ENCODE measurements around the gene MGAT3.
"Not testable (repeated sequence)": the region's sequence is repeated elsewhere in the genome, so short reads cannot be mapped to it uniquely, and the experiment has no call there.

MGAT3 gene

DNA sequence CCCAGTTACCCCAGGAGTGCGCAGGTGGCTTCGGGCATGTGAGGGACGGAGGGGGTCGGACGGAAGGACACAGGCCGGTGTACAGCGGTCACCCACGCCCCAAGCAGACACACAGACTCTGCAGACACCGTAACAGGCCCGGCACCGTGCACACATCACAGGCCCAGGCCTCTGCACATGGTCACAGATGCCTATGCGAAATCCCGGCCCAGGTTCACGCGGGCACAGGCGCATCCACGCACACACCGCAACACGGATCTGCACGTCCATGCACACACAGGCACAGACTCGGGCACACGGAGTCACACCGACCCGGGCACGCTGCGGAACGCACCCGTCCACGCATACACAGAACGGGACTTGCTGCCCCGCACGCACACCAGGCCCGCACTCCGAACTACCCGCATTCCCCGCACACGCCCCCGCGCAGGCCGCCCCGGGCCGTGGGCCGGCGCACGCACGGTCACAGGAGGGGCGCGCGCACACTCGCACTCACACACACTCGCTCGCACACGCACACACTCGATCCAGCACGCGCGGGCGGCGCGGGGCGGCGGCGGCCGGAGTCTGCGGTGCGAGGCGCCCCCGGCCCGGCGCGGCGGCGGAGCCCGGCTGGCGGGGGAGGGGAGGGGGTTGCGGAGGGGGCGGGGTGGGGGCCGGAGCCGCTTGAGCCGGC, at the start of gene MGAT3:
Gene MGAT3 (plus strand): TSS at position 491 of the 676 bp plus-strand sequence. CDS start 30,336 bp downstream, outside the sequence.
- Histone ChIP-seq H3K4me1 (ENCODE audit: insufficient read depth, low read length) (peaks cover 17% of the 10 kb centered on the region; the same call in 1 of the 2 replicates), H3K36me3 (ENCODE audit: insufficient read depth, low read length) (no peaks in the 10 kb centered on the region), H3K9me3 (ENCODE audit: control insufficient read depth, insufficient read depth, low read length) (no peaks in the 10 kb centered on the region), H3K9ac (ENCODE audit: low read depth, low read length) (peak within 1 kb of the TSS; percentile 63; the same call in 1 of the 2 replicates)

DNA sequence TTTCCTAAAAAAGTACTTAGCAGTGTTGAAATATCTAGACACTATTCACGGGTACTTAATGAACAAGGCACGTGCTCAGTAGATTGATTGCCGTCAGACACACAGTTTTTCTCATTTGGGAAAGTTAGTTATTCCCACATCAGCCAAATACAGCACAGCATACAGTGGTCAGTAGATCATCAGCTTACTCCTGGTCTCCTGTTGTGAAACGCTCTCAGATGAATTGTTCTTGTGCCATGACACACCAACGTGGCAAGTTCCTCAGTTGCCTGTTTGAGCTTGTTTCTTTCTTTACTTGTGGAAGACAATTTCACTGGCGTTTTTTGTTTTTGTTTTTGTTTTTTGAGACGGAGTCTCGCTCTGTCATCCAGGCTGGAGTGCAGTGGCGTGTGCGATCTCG, 48.6 kb upstream of the MGAT3 start:
- Histone ChIP-seq H3K9ac (ENCODE audit: low read depth, low read length) (no peak overlapping the region), H3K4me1 (ENCODE audit: insufficient read depth, low read length) (no peaks in the 10 kb centered on the region), H3K9me3 (ENCODE audit: control insufficient read depth, insufficient read depth, low read length) (no peaks in the 10 kb centered on the region), H3K36me3 (ENCODE audit: insufficient read depth, low read length) (no peaks in the 10 kb centered on the region)

DNA sequence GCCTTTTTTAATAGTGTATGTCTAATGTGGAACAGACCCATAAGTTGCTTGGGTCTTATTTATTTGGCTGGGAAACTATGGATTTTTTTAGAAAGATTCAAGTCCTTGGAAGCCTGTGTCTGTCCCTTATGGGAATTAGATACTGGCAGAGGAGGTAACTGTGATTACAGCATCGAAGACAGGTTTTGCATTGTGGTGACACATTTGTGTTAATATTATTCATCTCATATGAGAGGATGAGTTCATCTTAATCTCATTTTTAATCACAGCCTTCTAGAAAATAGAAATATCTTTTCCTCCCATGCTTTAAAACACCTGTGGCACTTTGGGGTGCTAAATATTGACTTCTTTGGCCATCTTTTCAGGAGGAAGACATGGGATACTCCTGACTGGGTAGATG, 48.0 kb upstream of the MGAT3 start:
- no peaks in the 10 kb centered on the region for H3K36me3 ChIP-seq (ENCODE audit: insufficient read depth, low read length)
- no peaks in the 10 kb centered on the region for H3K4me1 ChIP-seq (ENCODE audit: insufficient read depth, low read length)
- H3K9ac ChIP-seq (ENCODE audit: low read depth, low read length): no peak overlapping the region
- no peaks in the 10 kb centered on the region for H3K9me3 ChIP-seq (ENCODE audit: control insufficient read depth, insufficient read depth, low read length)

- Histone ChIP-seq H3K4me1 (ENCODE audit: insufficient read depth, low read length) (no peaks in the 10 kb centered on the region), H3K9ac (ENCODE audit: low read depth, low read length) (no peak overlapping the region)
These were observed 47.2 kb upstream of the MGAT3 start for GRCh38 chr22:39409516-39410029.

DNA sequence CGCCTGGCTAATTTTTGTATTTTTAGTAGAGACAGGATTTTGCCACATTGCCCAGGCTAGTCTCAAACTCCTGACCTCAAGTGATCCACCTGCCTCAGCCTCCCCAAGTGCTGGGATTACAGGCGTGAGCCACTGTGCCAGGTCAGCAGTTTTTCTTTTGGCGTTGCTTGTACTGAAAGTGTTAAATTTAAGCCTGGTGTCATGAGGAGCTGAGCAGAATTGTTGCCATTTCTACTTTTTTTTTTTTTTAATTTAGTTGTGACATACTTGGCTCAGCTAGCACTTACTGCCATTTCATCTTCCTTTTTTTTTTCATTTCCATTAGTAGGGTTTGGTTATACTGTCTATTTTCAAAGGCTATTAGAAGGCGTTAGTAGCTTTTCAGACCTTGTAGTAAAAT, 46.5 kb upstream of the MGAT3 start:
- no peak overlapping the region for H3K9ac ChIP-seq (ENCODE audit: low read depth, low read length)
- no peaks in the 10 kb centered on the region for H3K9me3 ChIP-seq (ENCODE audit: control insufficient read depth, insufficient read depth, low read length)
- no peaks in the 10 kb centered on the region for H3K4me1 ChIP-seq (ENCODE audit: insufficient read depth, low read length)
- no peaks in the 10 kb centered on the region for H3K36me3 ChIP-seq (ENCODE audit: insufficient read depth, low read length)

More at GRCh38 chr22:39409516-39410029, 47.2 kb upstream of the MGAT3 start:
- Histone ChIP-seq H3K9me3 (ENCODE audit: control insufficient read depth, insufficient read depth, low read length) (no peaks in the 10 kb centered on the region), H3K36me3 (ENCODE audit: insufficient read depth, low read length) (no peaks in the 10 kb centered on the region)

- H3K36me3 ChIP-seq (ENCODE audit: insufficient read depth, low read length); H3K9me3 ChIP-seq (ENCODE audit: control insufficient read depth, insufficient read depth, low read length); H3K9ac ChIP-seq (ENCODE audit: low read depth, low read length); H3K4me1 ChIP-seq (ENCODE audit: insufficient read depth, low read length): not testable (repeated sequence)
These were observed 44.9 kb upstream of the MGAT3 start for GRCh38 chr22:39411828-39412365.

GRCh38 chr22:39413204-39413603, 43.6 kb upstream of the MGAT3 start:
- H3K9me3 ChIP-seq (ENCODE audit: control insufficient read depth, insufficient read depth, low read length); H3K36me3 ChIP-seq (ENCODE audit: insufficient read depth, low read length); H3K4me1 ChIP-seq (ENCODE audit: insufficient read depth, low read length); H3K9ac ChIP-seq (ENCODE audit: low read depth, low read length): not testable (repeated sequence)

GRCh38 chr22:39414377-39414776, 42.4 kb upstream of the MGAT3 start:
- H3K9me3 ChIP-seq (ENCODE audit: control insufficient read depth, insufficient read depth, low read length): no peaks in the 10 kb centered on the region
- peaks cover 9% of the 10 kb centered on the region for H3K36me3 ChIP-seq (ENCODE audit: insufficient read depth, low read length)
- no peak overlapping the region for H3K9ac ChIP-seq (ENCODE audit: low read depth, low read length)
- no peaks in the 10 kb centered on the region for H3K4me1 ChIP-seq (ENCODE audit: insufficient read depth, low read length)

DNA sequence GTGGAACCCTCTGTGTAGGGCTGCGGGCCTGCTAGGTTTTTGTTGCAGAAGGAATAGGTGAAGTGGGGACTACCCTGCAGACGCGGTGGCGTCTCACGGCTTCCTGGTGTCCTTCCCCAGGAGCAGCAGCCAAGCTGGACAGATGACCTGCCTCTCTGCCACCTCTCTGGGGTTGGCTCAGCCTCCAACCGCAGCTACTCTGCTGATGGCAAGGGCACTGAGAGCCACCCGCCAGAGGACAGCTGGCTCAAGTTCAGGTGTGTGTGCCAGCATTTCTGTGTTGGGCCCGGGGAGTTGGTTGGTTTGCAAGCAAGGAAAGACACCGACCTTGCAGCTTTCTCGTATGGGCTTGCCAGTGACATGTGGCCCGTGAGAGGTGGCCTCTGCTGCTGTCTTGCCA, 41.9 kb upstream of the MGAT3 start:
- peaks cover 9% of the 10 kb centered on the region for H3K36me3 ChIP-seq (ENCODE audit: insufficient read depth, low read length)
- no peaks in the 10 kb centered on the region for H3K9me3 ChIP-seq (ENCODE audit: control insufficient read depth, insufficient read depth, low read length)
- no peaks in the 10 kb centered on the region for H3K4me1 ChIP-seq (ENCODE audit: insufficient read depth, low read length)
- H3K9ac ChIP-seq (ENCODE audit: low read depth, low read length): no peak overlapping the region

GRCh38 chr22:39415506-39415905, 41.3 kb upstream of the MGAT3 start:
- Histone ChIP-seq H3K36me3 (ENCODE audit: insufficient read depth, low read length) (peaks cover 9% of the 10 kb centered on the region), H3K9me3 (ENCODE audit: control insufficient read depth, insufficient read depth, low read length) (no peaks in the 10 kb centered on the region), H3K9ac (ENCODE audit: low read depth, low read length) (no peak overlapping the region), H3K4me1 (ENCODE audit: insufficient read depth, low read length) (no peaks in the 10 kb centered on the region)

- Histone ChIP-seq H3K36me3 (ENCODE audit: insufficient read depth, low read length) (peaks cover 11% of the 10 kb centered on the region), H3K9ac (ENCODE audit: low read depth, low read length) (no peak overlapping the region), H3K9me3 (ENCODE audit: control insufficient read depth, insufficient read depth, low read length) (no peaks in the 10 kb centered on the region), H3K4me1 (ENCODE audit: insufficient read depth, low read length) (no peaks in the 10 kb centered on the region)
These were observed 40.5 kb upstream of the MGAT3 start for GRCh38 chr22:39416319-39416718.

- peaks cover 14% of the 10 kb centered on the region for H3K36me3 ChIP-seq (ENCODE audit: insufficient read depth, low read length)
- no peaks in the 10 kb centered on the region for H3K9me3 ChIP-seq (ENCODE audit: control insufficient read depth, insufficient read depth, low read length)
- no peaks in the 10 kb centered on the region for H3K4me1 ChIP-seq (ENCODE audit: insufficient read depth, low read length)
- H3K9ac ChIP-seq (ENCODE audit: low read depth, low read length): no peak overlapping the region
These were observed 39.2 kb upstream of the MGAT3 start for GRCh38 chr22:39417641-39418040.

- Histone ChIP-seq H3K4me1 (ENCODE audit: insufficient read depth, low read length) (no peaks in the 10 kb centered on the region), H3K36me3 (ENCODE audit: insufficient read depth, low read length) (peaks cover 14% of the 10 kb centered on the region), H3K9ac (ENCODE audit: low read depth, low read length) (no peak overlapping the region), H3K9me3 (ENCODE audit: control insufficient read depth, insufficient read depth, low read length) (no peaks in the 10 kb centered on the region)
These were observed 38.1 kb upstream of the MGAT3 start for GRCh38 chr22:39418696-39419095.

GRCh38 chr22:39419096-39419495, 37.7 kb upstream of the MGAT3 start:
- no peaks in the 10 kb centered on the region for H3K4me1 ChIP-seq (ENCODE audit: insufficient read depth, low read length)
- peaks cover 14% of the 10 kb centered on the region for H3K36me3 ChIP-seq (ENCODE audit: insufficient read depth, low read length)
- no peaks in the 10 kb centered on the region for H3K9me3 ChIP-seq (ENCODE audit: control insufficient read depth, insufficient read depth, low read length)
- no peak overlapping the region for H3K9ac ChIP-seq (ENCODE audit: low read depth, low read length)

- H3K9me3 ChIP-seq (ENCODE audit: control insufficient read depth, insufficient read depth, low read length): no peaks in the 10 kb centered on the region
- no peaks in the 10 kb centered on the region for H3K4me1 ChIP-seq (ENCODE audit: insufficient read depth, low read length)
- no peak overlapping the region for H3K9ac ChIP-seq (ENCODE audit: low read depth, low read length)
- H3K36me3 ChIP-seq (ENCODE audit: insufficient read depth, low read length): peaks cover 14% of the 10 kb centered on the region
These were observed 36.9 kb upstream of the MGAT3 start for GRCh38 chr22:39419911-39420310.
